Measurements from ENCODE around the gene TBC1D14. TPM values are rescaled to one million over a fixed set of nuclear protein-coding genes. Genes with fewer than 3 reads are reported as not detected.

The TBC1D14 gene
- total RNA-seq, 1 donor: 35.4 TPM

DNA sequence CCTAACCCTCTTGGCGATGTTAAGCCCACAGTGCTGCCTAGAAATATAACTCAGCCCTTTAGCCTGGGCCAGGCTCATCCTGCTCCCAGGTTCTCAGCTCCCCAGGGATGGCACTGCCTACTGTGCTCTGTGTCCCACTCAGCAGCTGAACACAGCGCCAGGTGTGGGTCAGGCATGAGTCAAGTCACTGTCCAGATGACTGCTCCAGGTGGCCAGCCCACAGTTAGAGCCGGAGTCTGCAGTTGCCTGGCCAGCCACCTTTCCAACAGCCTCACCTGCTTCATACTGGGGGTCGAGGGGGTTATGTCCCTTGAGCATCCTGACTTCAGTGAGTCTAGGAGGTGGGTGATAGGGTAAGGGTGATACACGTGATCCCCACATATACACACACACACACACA is 48.4 kb downstream of the TBC1D14 start:
- Histone ChIP-seq H3K4me3 (ENCODE audit: low read length) (no peak overlapping the region), H3K27me3 (ENCODE audit: insufficient read depth, low read length) (no peaks in the 10 kb centered on the region), H3K9me3 (ENCODE audit: low read depth, low read length) (no peaks in the 10 kb centered on the region), H3K4me1 (ENCODE audit: insufficient read depth, low read length) (peaks cover 19% of the 10 kb centered on the region)

GRCh38 chr4:6959261-6959660 is 49.6 kb downstream of the TBC1D14 start:
- H3K4me1 ChIP-seq (ENCODE audit: insufficient read depth, low read length): peaks cover 32% of the 10 kb centered on the region
- no peaks in the 10 kb centered on the region for H3K27me3 ChIP-seq (ENCODE audit: insufficient read depth, low read length)
- no peak overlapping the region for H3K4me3 ChIP-seq (ENCODE audit: low read length)
- H3K9me3 ChIP-seq (ENCODE audit: low read depth, low read length): no peaks in the 10 kb centered on the region

DNA sequence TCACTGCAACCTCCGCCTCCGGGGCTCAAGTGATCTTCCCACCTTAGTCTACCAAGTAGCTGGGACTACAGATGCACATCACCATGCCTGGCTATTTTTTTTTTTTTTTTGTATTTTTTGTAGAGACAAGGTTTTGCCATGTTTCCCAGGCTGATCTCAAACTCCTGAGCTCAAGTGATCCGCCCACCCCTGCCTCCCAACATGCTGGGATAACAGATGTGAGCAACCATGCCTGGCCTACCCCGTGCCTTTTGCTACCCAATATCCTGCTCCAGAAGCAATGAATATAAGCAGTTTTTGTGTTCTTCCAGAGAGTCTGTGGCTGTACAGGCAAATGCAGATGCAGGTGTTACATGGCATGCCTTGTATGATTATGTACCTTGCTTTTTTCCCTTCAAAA is 50.5 kb downstream of the TBC1D14 start:
- Histone ChIP-seq H3K4me1 (ENCODE audit: insufficient read depth, low read length) (peaks cover 41% of the 10 kb centered on the region), H3K4me3 (ENCODE audit: low read length) (no peak overlapping the region), H3K9me3 (ENCODE audit: low read depth, low read length) (no peaks in the 10 kb centered on the region), H3K27me3 (ENCODE audit: insufficient read depth, low read length) (no peaks in the 10 kb centered on the region)

- peaks cover 47% of the 10 kb centered on the region for H3K4me1 ChIP-seq (ENCODE audit: insufficient read depth, low read length)
- H3K9me3 ChIP-seq (ENCODE audit: low read depth, low read length): no peaks in the 10 kb centered on the region
- no peak overlapping the region for H3K4me3 ChIP-seq (ENCODE audit: low read length)
- H3K27me3 ChIP-seq (ENCODE audit: insufficient read depth, low read length): no peaks in the 10 kb centered on the region
These were observed 51.2 kb downstream of the TBC1D14 start for GRCh38 chr4:6960628-6961412.

- Histone ChIP-seq H3K4me1 (ENCODE audit: insufficient read depth, low read length) (peaks cover 48% of the 10 kb centered on the region), H3K27me3 (ENCODE audit: insufficient read depth, low read length) (no peaks in the 10 kb centered on the region), H3K4me3 (ENCODE audit: low read length) (no peak overlapping the region), H3K9me3 (ENCODE audit: low read depth, low read length) (no peaks in the 10 kb centered on the region)
These were observed 52.0 kb downstream of the TBC1D14 start for GRCh38 chr4:6961496-6962210.

- Histone ChIP-seq H3K4me3 (ENCODE audit: low read length) (no peak overlapping the region), H3K27me3 (ENCODE audit: insufficient read depth, low read length) (no peaks in the 10 kb centered on the region), H3K9me3 (ENCODE audit: low read depth, low read length) (no peaks in the 10 kb centered on the region), H3K4me1 (ENCODE audit: insufficient read depth, low read length) (peaks cover 42% of the 10 kb centered on the region)
These were observed 52.8 kb downstream of the TBC1D14 start for GRCh38 chr4:6962211-6963041.

DNA sequence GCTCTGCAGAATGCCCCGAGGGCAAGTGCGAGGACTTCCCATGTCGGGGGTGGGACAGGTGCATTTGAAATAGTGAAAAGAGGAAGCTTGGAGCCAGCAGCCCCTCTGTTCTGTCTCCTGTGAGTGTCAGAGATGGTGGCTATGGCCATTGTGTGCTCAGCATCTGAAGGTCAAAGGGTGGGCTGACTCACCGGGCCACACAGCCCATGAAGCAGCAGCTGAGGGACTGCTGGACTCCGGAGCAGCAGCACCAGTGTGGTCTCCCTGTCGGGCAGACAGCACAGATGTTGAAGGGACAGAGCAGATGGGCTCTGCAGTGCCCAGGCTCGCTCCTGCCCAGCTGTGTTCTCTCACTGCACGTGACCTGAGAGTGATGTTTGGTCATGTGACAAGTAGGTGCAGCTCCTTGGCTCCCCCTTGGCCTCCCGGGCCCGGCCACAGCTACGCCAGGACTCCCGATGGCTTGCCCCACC is 53.5 kb downstream of the TBC1D14 start:
- Histone ChIP-seq H3K27me3 (ENCODE audit: insufficient read depth, low read length) (no peaks in the 10 kb centered on the region), H3K9me3 (ENCODE audit: low read depth, low read length) (no peaks in the 10 kb centered on the region), H3K4me3 (ENCODE audit: low read length) (no peak overlapping the region), H3K4me1 (ENCODE audit: insufficient read depth, low read length) (peaks cover 40% of the 10 kb centered on the region)

DNA sequence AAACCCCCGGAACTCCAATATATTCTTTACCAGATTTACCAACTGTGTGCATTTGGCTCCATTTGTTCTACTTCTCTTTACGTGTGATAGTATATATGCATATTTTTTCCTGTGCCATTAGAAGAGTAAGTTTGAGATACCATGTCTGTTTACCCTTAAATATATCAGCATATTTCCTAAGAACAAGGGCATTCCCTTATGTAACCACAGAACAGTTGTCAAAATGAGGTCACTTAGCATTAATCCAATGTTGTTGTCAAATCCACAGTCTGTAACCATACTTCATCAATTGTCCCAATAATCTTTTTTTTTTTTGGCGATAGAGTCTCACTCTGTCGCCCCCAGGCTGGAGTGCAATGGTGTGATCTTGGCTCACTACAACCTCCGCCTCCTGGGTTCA is 55.2 kb downstream of the TBC1D14 start:
- Histone ChIP-seq H3K4me3 (ENCODE audit: low read length) (no peak overlapping the region), H3K9me3 (ENCODE audit: low read depth, low read length) (no peaks in the 10 kb centered on the region), H3K4me1 (ENCODE audit: insufficient read depth, low read length) (peaks cover 40% of the 10 kb centered on the region), H3K27me3 (ENCODE audit: insufficient read depth, low read length) (no peaks in the 10 kb centered on the region)

DNA sequence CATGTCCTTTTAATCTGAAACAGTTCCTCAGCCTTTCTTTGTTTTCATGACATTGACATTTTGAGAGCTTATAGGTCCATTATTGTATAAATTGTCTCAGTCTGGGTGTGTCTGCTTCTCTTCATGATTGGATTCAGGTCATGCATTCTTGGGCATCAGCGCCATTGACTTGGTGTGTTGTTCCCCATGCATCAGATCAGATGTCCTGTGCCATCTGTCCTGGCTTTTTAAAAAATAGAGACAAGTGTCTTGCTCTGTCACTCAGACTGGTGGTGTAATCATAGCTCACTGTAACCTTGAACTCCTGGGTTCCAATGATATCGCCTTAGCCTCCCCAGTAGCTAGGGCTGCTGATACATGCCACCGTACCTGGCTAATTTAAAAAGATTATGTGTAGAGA is 55.7 kb downstream of the TBC1D14 start:
- H3K4me1 ChIP-seq (ENCODE audit: insufficient read depth, low read length): peaks cover 40% of the 10 kb centered on the region
- no peaks in the 10 kb centered on the region for H3K9me3 ChIP-seq (ENCODE audit: low read depth, low read length)
- H3K27me3 ChIP-seq (ENCODE audit: insufficient read depth, low read length): no peaks in the 10 kb centered on the region
- no peak overlapping the region for H3K4me3 ChIP-seq (ENCODE audit: low read length)

DNA sequence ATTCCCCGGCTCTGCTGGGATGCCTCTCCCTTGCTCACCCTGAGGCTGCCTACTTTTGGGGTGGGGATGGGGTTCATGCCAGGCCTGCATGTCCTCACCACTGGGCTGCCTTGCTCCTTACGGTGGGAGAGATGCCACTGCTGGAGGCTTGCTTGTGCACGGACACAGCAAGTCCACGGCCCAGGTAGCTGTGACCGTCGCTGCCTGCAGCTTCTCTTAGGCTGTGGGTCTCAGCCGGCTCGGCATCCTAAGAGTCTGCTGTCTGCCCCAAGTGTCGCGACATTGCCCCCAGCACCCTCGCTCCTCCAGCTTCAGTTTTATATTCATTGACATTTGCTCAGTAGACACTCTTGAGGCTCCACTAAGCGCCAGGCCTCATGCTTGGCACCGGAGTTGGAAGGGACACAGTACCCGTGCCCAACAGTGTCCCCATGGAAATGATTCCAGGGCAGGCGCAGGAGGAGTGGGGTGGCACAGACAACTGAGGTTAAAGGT is 58.3 kb downstream of the TBC1D14 start:
- peaks cover 29% of the 10 kb centered on the region for H3K4me1 ChIP-seq (ENCODE audit: insufficient read depth, low read length)
- no peaks in the 10 kb centered on the region for H3K27me3 ChIP-seq (ENCODE audit: insufficient read depth, low read length)
- no peaks in the 10 kb centered on the region for H3K9me3 ChIP-seq (ENCODE audit: low read depth, low read length)
- no peak overlapping the region for H3K4me3 ChIP-seq (ENCODE audit: low read length)

- peaks cover 23% of the 10 kb centered on the region for H3K4me1 ChIP-seq (ENCODE audit: insufficient read depth, low read length)
- no peaks in the 10 kb centered on the region for H3K9me3 ChIP-seq (ENCODE audit: low read depth, low read length)
- no peak overlapping the region for H3K4me3 ChIP-seq (ENCODE audit: low read length)
- H3K27me3 ChIP-seq (ENCODE audit: insufficient read depth, low read length): no peaks in the 10 kb centered on the region
These were observed 58.9 kb downstream of the TBC1D14 start for GRCh38 chr4:6968496-6968895.

GRCh38 chr4:6969826-6970800 is 60.5 kb downstream of the TBC1D14 start:
- Histone ChIP-seq H3K27me3 (ENCODE audit: insufficient read depth, low read length) (no peaks in the 10 kb centered on the region), H3K4me1 (ENCODE audit: insufficient read depth, low read length) (peaks cover 16% of the 10 kb centered on the region), H3K4me3 (ENCODE audit: low read length) (no peak overlapping the region), H3K9me3 (ENCODE audit: low read depth, low read length) (no peaks in the 10 kb centered on the region)

DNA sequence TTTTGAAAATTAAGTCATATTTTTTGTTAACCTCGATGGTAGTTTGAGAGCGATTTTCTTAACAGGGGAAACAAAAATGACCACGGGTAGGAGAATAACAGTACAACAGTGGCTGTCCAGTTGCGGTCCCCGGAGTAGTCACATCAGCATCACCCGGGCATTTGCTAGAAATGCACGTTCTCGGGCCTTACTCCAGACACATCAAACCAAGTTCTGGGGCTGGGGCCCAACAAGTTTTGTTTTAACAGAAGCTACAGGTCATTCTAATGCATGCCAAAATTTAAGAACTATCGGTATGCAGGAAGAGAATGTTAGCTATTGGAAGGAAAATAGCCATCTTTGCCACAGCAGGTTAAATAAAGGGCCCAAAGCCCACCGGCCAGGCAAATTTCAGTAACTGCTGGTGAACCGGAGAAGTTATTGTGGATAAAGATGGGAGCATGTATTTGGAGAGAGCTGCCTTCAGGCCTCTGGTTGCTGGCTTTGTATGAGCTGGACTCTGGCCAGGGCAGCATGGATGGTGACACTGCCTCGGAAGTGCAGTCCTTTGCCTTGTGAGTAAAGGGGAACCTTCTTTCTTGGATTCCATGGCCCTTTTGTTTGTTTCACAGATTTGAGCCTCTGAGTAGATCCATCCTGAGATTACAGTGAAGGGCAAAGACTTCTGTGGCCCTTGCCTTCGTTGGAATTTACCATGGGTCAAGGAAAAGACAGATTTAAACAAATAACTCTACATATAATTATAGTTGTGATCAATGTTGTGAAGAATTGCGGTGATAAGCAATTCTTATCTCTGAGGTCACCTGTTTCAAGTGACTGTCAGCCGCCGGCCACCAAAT is 62.1 kb downstream of the TBC1D14 start:
- no peak overlapping the region for H3K4me3 ChIP-seq (ENCODE audit: low read length)
- H3K27me3 ChIP-seq (ENCODE audit: insufficient read depth, low read length): no peaks in the 10 kb centered on the region
- H3K4me1 ChIP-seq (ENCODE audit: insufficient read depth, low read length): peaks cover 9% of the 10 kb centered on the region
- no peaks in the 10 kb centered on the region for H3K9me3 ChIP-seq (ENCODE audit: low read depth, low read length)

Measured in mononuclear cell (primary cell).